K562 (cell line): Measurements from ENCODE around the gene SAPCD1. TPM values are rescaled to one million over a fixed set of nuclear protein-coding genes. Genes with fewer than 3 reads are reported as not detected.

Experiments used
- ATAC-seq: fragments of 200-7000 bp; cut with Tn5 transposase; 3 replicates; pipeline ENCODE4 v1.9.1; 2020; ENCODE audit warnings: moderate library complexity
- BruUV-seq: library from RNA; stranded (reverse); fragments of 400-500 nt; replicated peaks from 2 replicates; lab custom pipeline; 2021; lab: Mats Ljungman, UMichigan
- CTCF ChIA-PET: fragments of 300-600 bp; formaldehyde crosslinking; extraction: SDS; loops from one replicate; lab custom pipeline; 2021; ENCODE audit warnings: low intra/inter-chr PET ratio; lab: Yijun Ruan, JAX
- POLR2A ChIA-PET: fragments of 300-600, 350-650 bp; sonication (Branson Sonifier 250); formaldehyde crosslinking; extraction: SDS; loops from one replicate; lab custom pipeline; 2021; ENCODE audit warnings: antibody characterized with exemption, inconsistent platforms; lab: Yijun Ruan, JAX
- DNase-seq, 4 experiments: peaks; one replicate each; pipeline versions ENCODE4 v3.0.0 to v3.0.0-alpha.2; 2011 to 2018; ENCODE audit warnings: low spot score in 3 of 4, mixed read lengths in 3 of 4; ENCODE audit errors: extremely low read depth in 1 of 4
- FAIRE-seq: peaks from 2 replicates; lab custom pipeline; 2011; peaks lifted over from hg19 to GRCh38; lab: Jason Lieb, UNC
- H2AFZ ChIP-seq: 2 replicates; pipeline ENCODE4 v1.6.0; 2011; ENCODE audit warnings: low read depth, low read length, control low read depth, inconsistent platforms
- H3K27ac ChIP-seq: fragments of 200-600 bp; 3 replicates; pipeline ENCODE4 v1.8.0; 2011; ENCODE audit warnings: low read depth, mild to moderate bottlenecking, control low read depth, inconsistent platforms, low read length, moderate library complexity, mixed read lengths; ENCODE audit errors: extremely low read depth
- H3K27me3 ChIP-seq, 2 experiments: fragments of 300-600 bp in 1 of 2; 2 replicates in 1 of 2; 3 replicates in 1 of 2; pipeline versions ENCODE4 v1.6.0 to v1.8.0; 2011; ENCODE audit warnings: inconsistent platforms in 2 of 2, low read length in 2 of 2, mild to moderate bottlenecking in 1 of 2, mixed read lengths in 1 of 2, moderate library complexity in 1 of 2; ENCODE audit not compliant: control insufficient read depth in 2 of 2, insufficient read depth in 2 of 2
- H3K36me3 ChIP-seq: fragments of 300-600 bp; 3 replicates; pipeline ENCODE4 v1.8.0; 2011; ENCODE audit warnings: mild to moderate bottlenecking, low read length, inconsistent platforms; ENCODE audit not compliant: control insufficient read depth, insufficient read depth
- H3K4me1 ChIP-seq, 2 experiments: fragments of 200-600 bp in 1 of 2; replicated peaks in 1 of 2; 2 replicates in 1 of 2; 3 replicates in 1 of 2; pipeline versions ENCODE4 v1.5.1 to v1.8.0; 2011; ENCODE audit warnings: inconsistent platforms in 2 of 2, low read length in 2 of 2, mild to moderate bottlenecking in 1 of 2, mixed read lengths in 1 of 2, moderate library complexity in 1 of 2; ENCODE audit not compliant: control insufficient read depth in 2 of 2, insufficient read depth in 2 of 2
- H3K4me2 ChIP-seq: 2 replicates; pipeline ENCODE4 v1.6.1; 2011; ENCODE audit warnings: low read length, control low read depth, inconsistent platforms, mixed read lengths; ENCODE audit not compliant: insufficient read depth
- H3K4me3 ChIP-seq: fragments of 200-600 bp; sonication (generic), shearing (Covaris generic); 2 replicates; pipeline ENCODE4 v1.5.1; 2016; ENCODE audit warnings: control low read depth, inconsistent platforms
- H3K79me2 ChIP-seq: fragments of 200-600 bp; 3 replicates; pipeline ENCODE4 v1.8.0; 2011; ENCODE audit warnings: low read length, inconsistent platforms; ENCODE audit not compliant: control insufficient read depth, insufficient read depth
- H3K9ac ChIP-seq, 2 experiments: 2 replicates each; pipeline versions ENCODE4 v1.6.0 to v1.6.1; 2011; ENCODE audit warnings: low read depth in 2 of 2, low read length in 2 of 2, control low read depth in 1 of 2, inconsistent platforms in 1 of 2, mild to moderate bottlenecking in 1 of 2, mixed read lengths in 1 of 2; ENCODE audit not compliant: insufficient read depth in 1 of 2
- H3K9me1 ChIP-seq: one replicate; pipeline ENCODE4 v1.6.0; 2011; ENCODE audit warnings: inconsistent platforms, mild to moderate bottlenecking, low read length, moderate library complexity; ENCODE audit not compliant: control insufficient read depth, insufficient read depth
- H3K9me3 ChIP-seq: replicated peaks from 2 replicates; pipeline ENCODE4 v1.5.1; 2011; ENCODE audit warnings: low read depth, low read length, inconsistent platforms; ENCODE audit not compliant: control insufficient read depth, insufficient read depth
- H4K20me1 ChIP-seq: replicated peaks from 2 replicates; pipeline ENCODE4 v1.6.1; 2011; ENCODE audit warnings: low read length, inconsistent platforms, mixed read lengths; ENCODE audit not compliant: control insufficient read depth, insufficient read depth
- BCOR ChIP-seq: fragments of 450-650 bp; IDR thresholded peaks from 2 replicates; pipeline ENCODE4 v1.6.1; 2016
- FOXA3 ChIP-seq, 2 experiments: fragments of 450-650 bp in 1 of 2; sonication (generic) in 1 of 2; formaldehyde crosslinking; IDR thresholded peaks in 1 of 2; conservative IDR thresholded peaks in 1 of 2; 2 replicates each; pipeline versions ENCODE4 v1.4.0 to v1.8.0; 2020 to 2022; ENCODE audit warnings: mild to moderate bottlenecking in 2 of 2, missing genetic modification reagents in 1 of 2
- NONO ChIP-seq, 2 experiments: fragments of 200-400 bp in 1 of 2; fragments of 450-650 bp in 1 of 2; formaldehyde crosslinking in 1 of 2; IDR thresholded peaks; 2 replicates each; pipeline ENCODE4 v1.6.1; 2017; ENCODE audit warnings: low read depth in 2 of 2, mild to moderate bottlenecking in 2 of 2, moderate library complexity in 2 of 2, low read length in 1 of 2
- SIRT6 ChIP-seq: IDR thresholded peaks from one replicate; pipeline ENCODE4 v1.6.1; 2012; ENCODE audit warnings: low read depth, mild to moderate bottlenecking, control low read depth, inconsistent platforms, low read length, moderate library complexity
- SPI1 ChIP-seq: IDR thresholded peaks from 2 replicates; pipeline ENCODE4 v1.6.1; 2011; ENCODE audit warnings: low read depth, low read length, control low read depth, borderline replicate concordance
- ZNF695 ChIP-seq: fragments of 450-650 bp; formaldehyde crosslinking; IDR thresholded peaks from 2 replicates; pipeline ENCODE4 v1.4.0; 2020; ENCODE audit warnings: mild to moderate bottlenecking, moderate library complexity
- WGBS: fragments of 100-300 bp; shearing (Covaris generic); methylation state at CpG from one replicate; pipeline ENCODE4 v1.1.6; 2016; ENCODE audit warnings: low coverage, mixed read lengths; ENCODE audit not compliant: insufficient coverage; ENCODE audit errors: missing lambda C conversion rate; 5-methylcytosine and 5-hydroxymethylcytosine counted together
- in situ Hi-C: fragments of 300-500 bp; cut with MboI; formaldehyde crosslinking; loops from 4 replicates; pipeline ENCODE4 v1.15.0; 2018; ENCODE audit warnings: inconsistent platforms, mixed read lengths
- intact Hi-C: fragments of 100-400 bp; cut with micrococcal nuclease; formaldehyde crosslinking; loops from 2 replicates; pipeline ENCODE4 v1.14.2; 2022
- polyA plus RNA-seq, 8 experiments: library from polyadenylated mRNA; depleted of rRNA in 4 of 8; stranded (reverse) in 5 of 8; unstranded in 3 of 8; fragments of >200 nt; fragmentation: Nextera tagmentation in 2 of 8; fragmentation: Illumina TruSeq in 1 of 8; extraction: Ambion mirVana in 2 of 8; extraction: Trizol in 1 of 8; gene quantifications; 2 replicates each; pipeline versions ENCODE4 v1.2.1 to v1.2.3, GENCODE V29; 2011 to 2014; ENCODE audit warnings: inconsistent platforms in 1 of 8, missing spikeins in 1 of 8
- total RNA-seq, 7 experiments: library from RNA; depleted of rRNA in 6 of 7; stranded (reverse); fragments of >200 nt in 6 of 7; fragmentation: Illumina TruSeq in 2 of 7; extraction: Trizol in 2 of 7; gene quantifications; 2 replicates each; pipeline versions ENCODE4 v1.2.1 to v1.2.3, GENCODE V29; 2011 to 2021; ENCODE audit warnings: low replicate concordance in 1 of 7
- TF ChIP-seq, protein P1 (sequence below): sonication (generic); formaldehyde crosslinking; IDR thresholded peaks from 2 replicates; pipeline ENCODE4 v1.9.0; 2022; ENCODE audit warnings: mild to moderate bottlenecking, missing genetic modification reagents

SAPCD1 gene
- total and polyA plus RNA-seq, 9 of the 15 experiments (the other 6 are each of a cell fraction or from before 2014, with no cell fraction given), result 2.6 to 30.2 (median 7.4) TPM

DNA sequence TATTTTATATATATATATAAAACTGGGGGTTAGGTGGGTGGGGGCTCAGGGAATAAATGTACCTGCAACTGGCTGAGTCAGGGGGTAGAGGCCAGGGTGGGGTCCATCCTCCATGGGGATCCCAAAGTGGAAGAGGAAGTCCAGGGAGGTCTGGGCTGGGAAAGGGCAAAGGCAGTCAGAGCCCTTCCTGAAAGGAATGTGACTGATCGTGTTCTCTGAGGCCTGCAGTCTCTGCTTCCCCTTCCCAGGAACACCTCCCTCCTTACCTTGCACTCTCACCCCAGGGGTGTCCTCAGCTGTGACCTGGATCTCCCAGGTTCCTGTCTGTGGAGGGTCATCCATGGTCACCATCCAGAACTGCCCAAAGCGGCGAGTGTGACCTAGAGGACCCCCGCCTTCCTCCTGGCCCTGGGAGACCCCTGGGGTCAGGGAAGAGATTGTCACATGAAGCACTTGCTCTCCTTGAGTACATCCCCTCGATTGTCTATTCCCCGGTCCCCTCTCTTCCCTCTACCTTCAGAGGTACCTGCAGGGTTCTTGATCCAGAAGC, 4.7 kb downstream of the SAPCD1 start:
- Histone ChIP-seq H3K9ac (peak overlapping the region in 1 of 2 experiments; percentile 79; a peak in 2 of 4 replicates), H3K27ac (no peak overlapping the region), H3K9me1 (peaks cover 4% of the 10 kb centered on the region), H3K4me3 (no peak overlapping the region), H3K4me2 (no peak overlapping the region), H2AFZ (no peak overlapping the region), H3K4me1 (peaks cover 18 to 57% of the 10 kb centered on the region in 2 experiments; a peak in 4 of 5 replicates), H3K79me2 (no peaks in the 10 kb centered on the region), H3K36me3 (peaks cover 20% of the 10 kb centered on the region; the same call in 2 of the 3 replicates), H3K27me3 (no peaks in the 10 kb centered on the region), H4K20me1 (no peaks in the 10 kb centered on the region), H3K9me3 (no peaks in the 10 kb centered on the region)
- ATAC-seq (no peak), DNase-seq (no peak), FAIRE-seq (no peak)
- CTCF ChIA-PET, result interaction anchor here (0.5 kb wide), 1 partner anchor 87 kb away, joined by 3 read pairs; no protein-coding TSS in a partner anchor
- TF ChIP-seq BCOR (no peak), SIRT6 (no peak), FOXA3 (CRISPR knock-in tag; conservative IDR thresholded peaks at IDR 0.05 in 1 of 2, IDR thresholded peaks at IDR 0.05 in 1 of 2) (0 out of 4 replicates have a peak, but pooled peaks of 1 of the 2 experiments have one; percentile 21), NONO (IDR thresholded peaks at IDR 0.05; ENCODE audit: low read depth in 2 of 2, low read length in 1 of 2) (no peak), ZNF695 (0 out of 2 replicates have a peak, but pooled peaks have one; percentile 7), SPI1 (peak; percentile 41; the same call in 1 of the 2 replicates)
- TF ChIP-seq, protein P1, sequence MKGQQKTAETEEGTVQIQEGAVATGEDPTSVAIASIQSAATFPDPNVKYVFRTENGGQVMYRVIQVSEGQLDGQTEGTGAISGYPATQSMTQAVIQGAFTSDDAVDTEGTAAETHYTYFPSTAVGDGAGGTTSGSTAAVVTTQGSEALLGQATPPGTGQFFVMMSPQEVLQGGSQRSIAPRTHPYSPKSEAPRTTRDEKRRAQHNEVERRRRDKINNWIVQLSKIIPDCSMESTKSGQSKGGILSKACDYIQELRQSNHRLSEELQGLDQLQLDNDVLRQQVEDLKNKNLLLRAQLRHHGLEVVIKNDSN (CRISPR knock-in tag), result peak; percentile 40; the same call in 1 of the 2 replicates
- in situ Hi-C loops, result loop anchor here (5.0 kb wide), 1 partner anchor 80 kb away; no protein-coding TSS in a partner anchor
- WGBS, result 64% methylated on average over 6 of the region's 6 CpGs
- no TSS peak for BruUV-seq
- intact Hi-C loops, result no loop called here
- POLR2A ChIA-PET, result interaction anchor here (0.7 to 5.9 kb wide), 10 partner anchors 8 to 36 kb away, joined by 3 to 75 read pairs (median 5); partner anchors contain the start of genes CLIC1, MSH5 and VARS1
